ENCODE results near the gene SSTR5. TPM values are rescaled to one million over a fixed set of nuclear protein-coding genes. Genes with fewer than 3 reads are reported as not detected.
A peak's percentile ranks its signal among the peaks of the same experiment; 100 is the strongest.

Gene SSTR5
- polyA plus RNA-seq, 1 donor = 1.2 TPM

- Histone ChIP-seq H3K4me3 (ENCODE audit: low read length) (no peak overlapping the region), H3K27ac (ENCODE audit: low read length) (peak overlapping the region; percentile 31), H3K9me3 (ENCODE audit: control insufficient read depth, low read depth, low read length) (peaks cover 6% of the 10 kb centered on the region), H3K27me3 (ENCODE audit: control insufficient read depth, insufficient read depth, low read length) (peaks cover 5% of the 10 kb centered on the region), H3K36me3 (ENCODE audit: control insufficient read depth, insufficient read depth, low read length) (no peaks in the 10 kb centered on the region), H3K4me1 (ENCODE audit: control insufficient read depth, insufficient read depth, low read length) (peaks cover 10% of the 10 kb centered on the region)
- WGBS (ENCODE audit: insufficient coverage, low lambda C conversion rate) = no CpG with 5 or more reads among the region's 18 CpGs
- DNase-seq = peak; percentile 66 to 70
Measured at GRCh38 chr16:1125471-1125870, 52.9 kb downstream of the SSTR5 start.

- peak overlapping the region; percentile 31 for H3K27ac ChIP-seq (ENCODE audit: low read length)
- DNase-seq = no peak
- no CpG with 5 or more reads among the region's 17 CpGs for WGBS (ENCODE audit: insufficient coverage, low lambda C conversion rate)
- H3K9me3 ChIP-seq (ENCODE audit: control insufficient read depth, low read depth, low read length) = peaks cover 6% of the 10 kb centered on the region
- peaks cover 5% of the 10 kb centered on the region for H3K27me3 ChIP-seq (ENCODE audit: control insufficient read depth, insufficient read depth, low read length)
- no peaks in the 10 kb centered on the region for H3K36me3 ChIP-seq (ENCODE audit: control insufficient read depth, insufficient read depth, low read length)
- peaks cover 10% of the 10 kb centered on the region for H3K4me1 ChIP-seq (ENCODE audit: control insufficient read depth, insufficient read depth, low read length)
- no peak overlapping the region for H3K4me3 ChIP-seq (ENCODE audit: low read length)
Measured at GRCh38 chr16:1126044-1126443, 53.5 kb downstream of the SSTR5 start.

- H3K27me3 ChIP-seq (ENCODE audit: control insufficient read depth, insufficient read depth, low read length) = peaks cover 5% of the 10 kb centered on the region
- H3K9me3 ChIP-seq (ENCODE audit: control insufficient read depth, low read depth, low read length) = peaks cover 6% of the 10 kb centered on the region
- DNase-seq = no peak
- peaks cover 10% of the 10 kb centered on the region for H3K4me1 ChIP-seq (ENCODE audit: control insufficient read depth, insufficient read depth, low read length)
- H3K36me3 ChIP-seq (ENCODE audit: control insufficient read depth, insufficient read depth, low read length) = no peaks in the 10 kb centered on the region
- no peak overlapping the region for H3K4me3 ChIP-seq (ENCODE audit: low read length)
- WGBS (ENCODE audit: insufficient coverage, low lambda C conversion rate) = no CpG with 5 or more reads among the region's 10 CpGs
- no peak overlapping the region for H3K27ac ChIP-seq (ENCODE audit: low read length)
Measured at GRCh38 chr16:1126586-1126985, 54.0 kb downstream of the SSTR5 start.

- H3K4me1 ChIP-seq (ENCODE audit: control insufficient read depth, insufficient read depth, low read length) = peaks cover 10% of the 10 kb centered on the region
Measured at GRCh38 chr16:1127101-1127500, 54.6 kb downstream of the SSTR5 start.

GRCh38 chr16:1127971-1128715 lies 55.6 kb downstream of the SSTR5 start:
- H3K27me3 ChIP-seq (ENCODE audit: control insufficient read depth, insufficient read depth, low read length) = peaks cover 5% of the 10 kb centered on the region
- H3K36me3 ChIP-seq (ENCODE audit: control insufficient read depth, insufficient read depth, low read length) = no peaks in the 10 kb centered on the region
- DNase-seq = no peak
- no peak overlapping the region for H3K4me3 ChIP-seq (ENCODE audit: low read length)
- peaks cover 10% of the 10 kb centered on the region for H3K4me1 ChIP-seq (ENCODE audit: control insufficient read depth, insufficient read depth, low read length)
- H3K27ac ChIP-seq (ENCODE audit: low read length) = no peak overlapping the region
- WGBS (ENCODE audit: insufficient coverage, low lambda C conversion rate) = no CpG with 5 or more reads among the region's 31 CpGs
- H3K9me3 ChIP-seq (ENCODE audit: control insufficient read depth, low read depth, low read length) = peaks cover 6% of the 10 kb centered on the region

More at GRCh38 chr16:1127101-1127500, 54.6 kb downstream of the SSTR5 start:
- Histone ChIP-seq H3K9me3 (ENCODE audit: control insufficient read depth, low read depth, low read length) (peaks cover 6% of the 10 kb centered on the region), H3K4me3 (ENCODE audit: low read length) (no peak overlapping the region), H3K27ac (ENCODE audit: low read length) (no peak overlapping the region), H3K36me3 (ENCODE audit: control insufficient read depth, insufficient read depth, low read length) (no peaks in the 10 kb centered on the region), H3K27me3 (ENCODE audit: control insufficient read depth, insufficient read depth, low read length) (peaks cover 5% of the 10 kb centered on the region)
- no CpG with 5 or more reads among the region's 16 CpGs for WGBS (ENCODE audit: insufficient coverage, low lambda C conversion rate)
- no peak for DNase-seq

- no peak overlapping the region for H3K4me3 ChIP-seq (ENCODE audit: low read length)
- peaks cover 6% of the 10 kb centered on the region for H3K9me3 ChIP-seq (ENCODE audit: control insufficient read depth, low read depth, low read length)
- H3K4me1 ChIP-seq (ENCODE audit: control insufficient read depth, insufficient read depth, low read length) = peaks cover 10% of the 10 kb centered on the region
- no peak overlapping the region for H3K27ac ChIP-seq (ENCODE audit: low read length)
- no peaks in the 10 kb centered on the region for H3K36me3 ChIP-seq (ENCODE audit: control insufficient read depth, insufficient read depth, low read length)
- DNase-seq = no peak
- peaks cover 5% of the 10 kb centered on the region for H3K27me3 ChIP-seq (ENCODE audit: control insufficient read depth, insufficient read depth, low read length)
- WGBS (ENCODE audit: insufficient coverage, low lambda C conversion rate) = no CpG with 5 or more reads among the region's 48 CpGs
Measured at GRCh38 chr16:1129106-1129960, 56.8 kb downstream of the SSTR5 start.

- Histone ChIP-seq H3K27me3 (ENCODE audit: control insufficient read depth, insufficient read depth, low read length) (peaks cover 7% of the 10 kb centered on the region), H3K4me3 (ENCODE audit: low read length) (no peak overlapping the region)
- WGBS (ENCODE audit: insufficient coverage, low lambda C conversion rate) = no CpG with 5 or more reads among the region's 8 CpGs
Measured at GRCh38 chr16:1130382-1130781, 57.8 kb downstream of the SSTR5 start.

More at GRCh38 chr16:1130382-1130781, 57.8 kb downstream of the SSTR5 start:
- H3K27ac ChIP-seq (ENCODE audit: low read length) = no peak overlapping the region
- no peak for DNase-seq
- peaks cover 6% of the 10 kb centered on the region for H3K9me3 ChIP-seq (ENCODE audit: control insufficient read depth, low read depth, low read length)
- H3K4me1 ChIP-seq (ENCODE audit: control insufficient read depth, insufficient read depth, low read length) = peaks cover 7% of the 10 kb centered on the region
- no peaks in the 10 kb centered on the region for H3K36me3 ChIP-seq (ENCODE audit: control insufficient read depth, insufficient read depth, low read length)

Other genes starting within 250 kb of the SSTR5 start
- gene LMF1, start 101.8 kb upstream of the SSTR5 start, polyA plus RNA-seq = 17.2 TPM
- gene SOX8, start 91.0 kb upstream of the SSTR5 start, polyA plus RNA-seq = 3.7 TPM
- gene C1QTNF8, start 23.5 kb downstream of the SSTR5 start, polyA plus RNA-seq = 0.03 TPM
- gene CACNA1H, start 80.4 kb downstream of the SSTR5 start, polyA plus RNA-seq = 9.8 TPM
- 25.4 TPM for gene TPSG1, start 152.5 kb downstream of the SSTR5 start, polyA plus RNA-seq
- gene TPSB2, start 157.4 kb downstream of the SSTR5 start, polyA plus RNA-seq = 0.34 TPM
- gene TPSAB1, start 168.0 kb downstream of the SSTR5 start, polyA plus RNA-seq = 0.30 TPM
- gene TPSD1, start 183.3 kb downstream of the SSTR5 start, polyA plus RNA-seq = 0.06 TPM
- gene UBE2I, start 236.9 kb downstream of the SSTR5 start, polyA plus RNA-seq = 130 TPM

Data from large intestine (tissue), 3 donors.